GM19035 (cell line): Measurements from ENCODE around the gene SNRNP48.
A peak's percentile ranks its signal among the peaks of the same experiment; 100 is the strongest.

Source experiments
- ATAC-seq: cut with Tn5 transposase; IDR thresholded peaks from one replicate; pipeline ENCODE4 v1.9.1; 2021; ENCODE audit not compliant: unreplicated experiment

Gene SNRNP48

GRCh38 chr6:7589949-7590917 lies at the start of gene SNRNP48:
Gene SNRNP48 (plus strand): TSS chr6:7590198. CDS start chr6:7590258, 60 bp downstream.
- peak; percentile 100 for ATAC-seq

GRCh38 chr6:7540595-7540994 lies 49.4 kb upstream of the SNRNP48 start:
- ATAC-seq = no peak

- no peak for ATAC-seq
Observed at GRCh38 chr6:7541175-7542064, 48.6 kb upstream of the SNRNP48 start, which contains the start of gene DSP. Gene DSP (plus strand): TSS chr6:7541671. CDS start chr6:7541916, 245 bp downstream.

GRCh38 chr6:7542065-7542873 lies 47.7 kb upstream of the SNRNP48 start:
- ATAC-seq = no peak

- no peak for ATAC-seq
Observed at GRCh38 chr6:7542874-7543624, 46.9 kb upstream of the SNRNP48 start.

- no peak for ATAC-seq
Observed at GRCh38 chr6:7543789-7544424, 46.1 kb upstream of the SNRNP48 start.

- ATAC-seq = no peak
Observed at GRCh38 chr6:7544597-7544996, 45.4 kb upstream of the SNRNP48 start.

GRCh38 chr6:7545316-7546019 lies 44.5 kb upstream of the SNRNP48 start:
- ATAC-seq = no peak

GRCh38 chr6:7546020-7546369 lies 44.0 kb upstream of the SNRNP48 start:
- ATAC-seq = no peak

- no peak for ATAC-seq
Observed at GRCh38 chr6:7546383-7546782, 43.6 kb upstream of the SNRNP48 start.

GRCh38 chr6:7546896-7547295 lies 43.1 kb upstream of the SNRNP48 start:
- ATAC-seq = no peak

- ATAC-seq = no peak
Observed at GRCh38 chr6:7547315-7547714, 42.7 kb upstream of the SNRNP48 start.

GRCh38 chr6:7550433-7550801 lies 39.6 kb upstream of the SNRNP48 start:
- no peak for ATAC-seq

GRCh38 chr6:7554533-7555275 lies 35.3 kb upstream of the SNRNP48 start:
- ATAC-seq = no peak

GRCh38 chr6:7555671-7556070 lies 34.3 kb upstream of the SNRNP48 start:
- ATAC-seq = no peak

GRCh38 chr6:7556394-7557106 lies 33.4 kb upstream of the SNRNP48 start:
- no peak for ATAC-seq

- no peak for ATAC-seq
Observed at GRCh38 chr6:7557652-7558051, 32.3 kb upstream of the SNRNP48 start.

- no peak for ATAC-seq
Observed at GRCh38 chr6:7558781-7559180, 31.2 kb upstream of the SNRNP48 start.
